ENCODE measurements around the gene TSPAN31. TPM values are rescaled to one million over a fixed set of nuclear protein-coding genes. Genes with fewer than 3 reads are reported as not detected.

The TSPAN31 gene
- total RNA-seq, 1 donor from 2014 or later, result 42.3 TPM

- Histone ChIP-seq H3K4me1 (peaks cover 2 to 17% of the 10 kb centered on the region in 2 donors), H3K36me3 (peaks cover 7 to 14% of the 10 kb centered on the region in 2 donors), H3K4me3 (peak overlapping the region; percentile 89 to 93), H3K9me3 (no peaks in the 10 kb centered on the region), H3K27me3 (no peaks in the 10 kb centered on the region), H3K27ac (peak overlapping the region in 1 of 2 donors; percentile 22)
- intact Hi-C loops (cut with DNase I), result no loop called here
- DNase-seq (ENCODE audit: low spot score in 2 of 2), result no peak
- TF ChIP-seq CTCF (IDR thresholded peaks at IDR 0.05), result no peak
These were observed 10.9 kb downstream of the TSPAN31 start for GRCh38 chr12:57755454-57756372.

- DNase-seq (ENCODE audit: low spot score in 2 of 2), result no peak
- intact Hi-C loops (cut with DNase I), result no loop called here
- TF ChIP-seq CTCF (IDR thresholded peaks at IDR 0.05), result peak in 2 of 3 experiments; percentile 17 to 41
- Histone ChIP-seq H3K27me3 (no peaks in the 10 kb centered on the region), H3K4me3 (peak overlapping the region in 1 of 2 donors; percentile 93), H3K27ac (no peak overlapping the region), H3K9me3 (no peaks in the 10 kb centered on the region), H3K4me1 (peaks cover 2 to 17% of the 10 kb centered on the region in 2 donors), H3K36me3 (peaks cover 7 to 14% of the 10 kb centered on the region in 2 donors)
These were observed 11.8 kb downstream of the TSPAN31 start for GRCh38 chr12:57756406-57757341.

GRCh38 chr12:57757771-57758170 lies 12.9 kb downstream of the TSPAN31 start:
- intact Hi-C loops (cut with DNase I), result no loop called here
- H3K4me3 ChIP-seq, result no peak overlapping the region
- H3K4me1 ChIP-seq, result peaks cover 2 to 14% of the 10 kb centered on the region in 2 donors
- no peaks in the 10 kb centered on the region for H3K27me3 ChIP-seq
- peaks cover 7 to 14% of the 10 kb centered on the region in 2 donors for H3K36me3 ChIP-seq
- H3K9me3 ChIP-seq, result no peaks in the 10 kb centered on the region
- no peak for DNase-seq (ENCODE audit: low spot score in 2 of 2)
- H3K27ac ChIP-seq, result no peak overlapping the region
- no peak for TF ChIP-seq CTCF (IDR thresholded peaks at IDR 0.05)

- no peaks in the 10 kb centered on the region for H3K9me3 ChIP-seq
- H3K4me1 ChIP-seq, result peaks cover 2 to 12% of the 10 kb centered on the region in 2 donors
- H3K27ac ChIP-seq, result no peak overlapping the region
- peaks cover 7 to 14% of the 10 kb centered on the region in 2 donors for H3K36me3 ChIP-seq
- no peak for TF ChIP-seq CTCF (IDR thresholded peaks at IDR 0.05)
- no peaks in the 10 kb centered on the region for H3K27me3 ChIP-seq
- intact Hi-C loops (cut with DNase I), result no loop called here
- H3K4me3 ChIP-seq, result no peak overlapping the region
- DNase-seq (ENCODE audit: low spot score in 2 of 2), result no peak
These were observed 13.9 kb downstream of the TSPAN31 start for GRCh38 chr12:57758552-57759359.
